WTC11 (cell line): ENCODE measurements around the gene DNMT3A. TPM values are rescaled to one million over a fixed set of nuclear protein-coding genes. Genes with fewer than 3 reads are reported as not detected.

ENCODE experiments used
- ATAC-seq: fragments of 200-7000 bp; cut with Tn5 transposase; 2 replicates; pipeline ENCODE4 v1.10.0; 2021; ENCODE audit warnings: mild to moderate bottlenecking, moderate library complexity
- CTCF ChIA-PET: fragments of 300-600 bp; sonication (Branson Sonifier 250); formaldehyde crosslinking; loops from one replicate; lab custom pipeline; 2021; ENCODE audit warnings: antibody characterized with exemption; lab: Charles Lee
- POLR2A ChIA-PET: fragments of 350-600 bp; sonication (Branson Sonifier 250); formaldehyde crosslinking; loops from one replicate; lab custom pipeline; 2021; ENCODE audit warnings: antibody characterized with exemption; lab: Charles Lee
- DNase-seq: peaks from one replicate; pipeline ENCODE4 v3.0.0; 2021; ENCODE audit warnings: low spot score
- H3K27ac Mint-ChIP-seq: 2 replicates; pipeline ENCODE4 v1.8.0; 2021; ENCODE audit warnings: mixed read lengths
- H3K27me3 Mint-ChIP-seq: 2 replicates; pipeline ENCODE4 v1.8.0; 2021; ENCODE audit warnings: low read depth, mild to moderate bottlenecking, moderate library complexity, mixed read lengths
- H3K36me3 Mint-ChIP-seq: 2 replicates; pipeline ENCODE4 v1.8.0; 2021; ENCODE audit warnings: mixed read lengths
- H3K4me1 Mint-ChIP-seq: 2 replicates; pipeline ENCODE4 v1.8.0; 2022; ENCODE audit warnings: mixed read lengths
- H3K4me3 Mint-ChIP-seq: 2 replicates; pipeline ENCODE4 v1.8.0; 2021; ENCODE audit warnings: mild to moderate bottlenecking, moderate library complexity, mixed read lengths
- H3K9me3 Mint-ChIP-seq: 2 replicates; pipeline ENCODE4 v1.8.0; 2021; ENCODE audit warnings: mixed read lengths
- FOXJ3 ChIP-seq: sonication (generic); formaldehyde crosslinking; IDR thresholded peaks from 2 replicates; pipeline ENCODE4 v1.9.0; 2021; ENCODE audit warnings: missing genetic modification reagents, mild to moderate bottlenecking, borderline replicate concordance
- FOXP1 ChIP-seq: sonication (generic); formaldehyde crosslinking; IDR thresholded peaks from 2 replicates; pipeline ENCODE4 v1.8.0; 2022; ENCODE audit warnings: missing genetic modification reagents, mild to moderate bottlenecking, moderate library complexity, borderline replicate concordance
- GRHL2 ChIP-seq: fragments of 250-450 bp; sonication (Bioruptor Pico); IDR thresholded peaks from 2 replicates; pipeline ENCODE4 v1.8.0; 2022; ENCODE audit warnings: mild to moderate bottlenecking, moderate library complexity; ENCODE audit not compliant: insufficient replicate concordance, severe bottlenecking
- JUN ChIP-seq: sonication (generic); formaldehyde crosslinking; IDR thresholded peaks from 2 replicates; pipeline ENCODE4 v1.8.0; 2023; ENCODE audit warnings: mild to moderate bottlenecking, missing genetic modification reagents
- MYBL2 ChIP-seq: sonication (generic); formaldehyde crosslinking; IDR thresholded peaks from 2 replicates; pipeline ENCODE4 v1.8.1; 2023; ENCODE audit warnings: mild to moderate bottlenecking, moderate library complexity, missing genetic modification reagents
- RELA ChIP-seq: sonication (generic); formaldehyde crosslinking; IDR thresholded peaks from 2 replicates; pipeline ENCODE4 v1.8.1; 2022; ENCODE audit warnings: missing genetic modification reagents, mild to moderate bottlenecking, borderline replicate concordance
- SOX15 ChIP-seq: fragments of 250-450 bp; sonication (Bioruptor Pico); IDR thresholded peaks from 2 replicates; pipeline ENCODE4 v1.9.0; 2021; ENCODE audit warnings: mild to moderate bottlenecking
- total RNA-seq: library from RNA; stranded (reverse); gene quantifications from 3 replicates; pipeline ENCODE4 v1.2.3, GENCODE V29; 2021
- TF ChIP-seq, protein P1 (sequence below): sonication (generic); formaldehyde crosslinking; conservative IDR thresholded peaks from 2 replicates; pipeline ENCODE4 v1.8.1; 2023; ENCODE audit warnings: mild to moderate bottlenecking, low read depth, missing genetic modification reagents, moderate library complexity
- TF ChIP-seq, protein P2 (sequence below): sonication (generic); formaldehyde crosslinking; IDR thresholded peaks from 2 replicates; pipeline ENCODE4 v1.8.0; 2022; ENCODE audit warnings: mild to moderate bottlenecking, missing genetic modification reagents
- TF ChIP-seq, protein P3 (sequence below): fragments of 250-450 bp; sonication (Bioruptor Pico); IDR thresholded peaks from 2 replicates; pipeline ENCODE4 v2.1.2; 2022; ENCODE audit warnings: mild to moderate bottlenecking, moderate library complexity
- TF ChIP-seq, protein P4 (sequence below): sonication (generic); formaldehyde crosslinking; IDR thresholded peaks from 2 replicates; pipeline ENCODE4 v1.8.0; 2022; ENCODE audit warnings: mild to moderate bottlenecking, missing genetic modification reagents

The DNMT3A gene
- total RNA-seq, 1 experiment from 2014 or later: 154 TPM

DNA sequence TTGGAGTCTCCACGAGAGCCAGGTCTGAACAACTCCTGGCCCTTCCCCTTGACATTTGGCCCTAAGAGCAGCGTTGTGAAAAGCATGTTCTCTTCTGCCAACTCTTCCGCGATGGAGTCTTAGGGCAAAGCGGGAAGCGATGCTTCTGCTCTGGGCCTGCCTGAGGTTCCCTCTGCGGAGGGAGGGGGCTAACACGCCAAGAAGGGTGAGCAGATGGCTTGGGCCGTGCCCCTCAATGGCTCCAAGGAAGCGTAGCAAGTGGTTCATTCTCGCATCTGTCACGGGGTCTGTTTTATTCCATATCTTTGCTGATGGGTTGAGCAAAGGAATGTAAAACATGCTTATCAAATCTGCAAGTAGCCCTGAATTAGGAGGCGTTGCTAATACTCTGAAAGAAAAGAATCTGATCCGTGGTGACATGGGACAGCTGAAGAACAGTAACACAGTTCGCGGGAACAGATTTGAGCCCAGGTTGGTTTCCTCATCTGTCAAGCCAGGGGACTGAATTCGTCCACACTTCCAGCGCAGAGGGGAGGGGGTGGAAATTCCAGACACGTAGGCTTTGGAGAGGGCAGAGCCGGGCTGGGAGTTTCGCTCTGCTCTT is 38.0 kb downstream of the DNMT3A start:
- H3K4me1 Mint-ChIP-seq: peaks cover 21% of the 10 kb centered on the region
- TF ChIP-seq FOXJ3 (CRISPR knock-in tag): no peak
- H3K27ac Mint-ChIP-seq: peak overlapping the region; percentile 7; the same call in 1 of the 2 replicates
- peaks cover 5% of the 10 kb centered on the region; the same call in 1 of the 2 replicates for H3K36me3 Mint-ChIP-seq
- ATAC-seq (no peak), DNase-seq (no peak)
- H3K9me3 Mint-ChIP-seq: no peaks in the 10 kb centered on the region
- ChIA-PET POLR2A (interaction anchor here (1.0 to 1.4 kb wide), 2 partner anchors 11 to 27 kb away, joined by 3 to 4 read pairs; no protein-coding TSS in a partner anchor), CTCF (interaction anchor here (0.8 to 2.3 kb wide), 2 partner anchors 35 to 58 kb away, joined by 3 to 8 read pairs; no protein-coding TSS in a partner anchor)
- H3K4me3 Mint-ChIP-seq: no peak overlapping the region
- H3K27me3 Mint-ChIP-seq: no peaks in the 10 kb centered on the region

DNA sequence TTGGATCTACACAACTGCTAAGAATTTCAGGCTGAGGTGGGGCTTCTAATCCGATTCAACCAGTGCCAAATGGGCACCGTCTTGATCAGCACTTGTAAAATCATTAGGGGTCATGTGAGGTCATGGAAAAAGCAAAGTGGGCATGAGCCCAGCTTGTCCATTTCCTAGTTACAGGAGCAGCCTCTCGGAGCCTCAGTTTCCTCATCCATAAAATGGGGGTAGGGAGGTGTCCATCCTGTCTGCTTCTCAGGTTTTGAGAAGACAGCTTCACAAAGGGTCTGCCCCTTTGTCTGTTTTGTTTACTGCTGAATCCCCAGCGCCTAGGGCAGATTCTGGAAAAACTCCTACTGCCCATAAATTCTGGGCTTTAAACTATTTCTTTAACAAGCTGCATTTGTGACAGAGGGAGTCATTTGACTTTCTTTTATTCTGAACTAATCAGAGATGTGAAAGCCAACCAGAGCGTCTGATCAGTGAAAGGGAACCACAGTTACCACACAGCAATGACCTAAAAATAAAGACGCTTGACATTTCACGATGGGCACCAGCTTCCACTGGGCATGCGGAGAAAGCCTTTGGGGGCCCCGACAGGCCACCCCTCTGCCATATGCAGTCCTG is 38.9 kb downstream of the DNMT3A start:
- no peak overlapping the region for H3K4me3 Mint-ChIP-seq
- ChIA-PET CTCF (interaction anchor here (1.1 kb wide), 1 partner anchor 74 kb away, joined by 4 read pairs; no protein-coding TSS in a partner anchor), POLR2A (interaction anchor here (0.8 kb wide), 1 partner anchor 11 kb away, joined by 3 read pairs; no protein-coding TSS in a partner anchor)
- H3K4me1 Mint-ChIP-seq: peaks cover 26% of the 10 kb centered on the region
- H3K27me3 Mint-ChIP-seq: no peaks in the 10 kb centered on the region
- no peak for DNase-seq
- H3K27ac Mint-ChIP-seq: no peak overlapping the region
- ATAC-seq: no peak
- H3K36me3 Mint-ChIP-seq: peaks cover 5% of the 10 kb centered on the region; the same call in 1 of the 2 replicates
- TF ChIP-seq MYBL2 (CRISPR knock-in tag) (no peak), SOX15 (CRISPR knock-in tag) (no peak)
- TF ChIP-seq, all 79 proteins: peak for 0
- no peaks in the 10 kb centered on the region for H3K9me3 Mint-ChIP-seq

DNA sequence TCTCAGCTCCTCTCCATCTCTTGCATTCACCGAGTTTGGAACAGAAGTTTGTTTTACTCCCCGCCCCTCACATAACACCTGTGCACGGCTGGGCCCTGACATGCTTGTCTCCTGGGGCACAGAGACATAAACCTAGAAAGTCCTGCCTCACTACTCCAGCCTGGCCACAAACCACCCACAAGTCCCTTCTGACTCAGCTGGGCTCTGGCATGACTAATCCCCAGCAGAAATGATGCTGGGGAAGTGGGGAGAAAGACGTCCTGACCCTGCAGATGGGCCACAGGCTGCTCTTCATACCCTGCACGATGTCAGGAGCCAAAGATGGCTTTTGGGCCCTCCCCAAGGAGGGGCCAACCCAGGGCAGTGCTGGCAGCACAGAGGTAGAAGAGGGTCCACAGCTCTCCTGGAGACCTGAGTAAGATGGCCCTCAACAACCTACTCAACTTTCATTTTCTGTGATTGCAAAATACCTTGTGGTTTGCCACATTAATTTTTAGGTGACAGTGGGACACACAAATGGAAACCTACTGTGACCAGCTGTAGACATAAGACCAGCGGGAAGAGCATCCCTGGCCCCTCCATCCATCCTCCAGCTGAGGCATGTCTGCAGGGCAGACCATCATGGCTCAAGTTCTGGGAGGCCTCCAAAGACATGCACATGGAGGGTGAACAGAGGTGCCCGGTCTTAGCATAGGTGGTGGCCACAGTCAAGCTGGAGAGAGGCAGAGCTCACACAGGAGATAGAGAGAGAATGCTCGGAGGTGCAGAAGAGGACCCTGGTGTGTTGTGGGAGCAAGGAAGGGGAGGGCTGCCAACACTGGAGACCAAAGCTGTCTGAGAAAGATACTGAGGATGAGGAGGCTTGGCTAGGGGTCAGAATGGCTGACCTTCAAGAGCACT is 40.0 kb downstream of the DNMT3A start:
- H3K36me3 Mint-ChIP-seq: peaks cover 5% of the 10 kb centered on the region; the same call in 1 of the 2 replicates
- H3K27ac Mint-ChIP-seq: no peak overlapping the region; the same call in 1 of the 2 replicates
- H3K4me1 Mint-ChIP-seq: peaks cover 26% of the 10 kb centered on the region
- TF ChIP-seq, protein P1, sequence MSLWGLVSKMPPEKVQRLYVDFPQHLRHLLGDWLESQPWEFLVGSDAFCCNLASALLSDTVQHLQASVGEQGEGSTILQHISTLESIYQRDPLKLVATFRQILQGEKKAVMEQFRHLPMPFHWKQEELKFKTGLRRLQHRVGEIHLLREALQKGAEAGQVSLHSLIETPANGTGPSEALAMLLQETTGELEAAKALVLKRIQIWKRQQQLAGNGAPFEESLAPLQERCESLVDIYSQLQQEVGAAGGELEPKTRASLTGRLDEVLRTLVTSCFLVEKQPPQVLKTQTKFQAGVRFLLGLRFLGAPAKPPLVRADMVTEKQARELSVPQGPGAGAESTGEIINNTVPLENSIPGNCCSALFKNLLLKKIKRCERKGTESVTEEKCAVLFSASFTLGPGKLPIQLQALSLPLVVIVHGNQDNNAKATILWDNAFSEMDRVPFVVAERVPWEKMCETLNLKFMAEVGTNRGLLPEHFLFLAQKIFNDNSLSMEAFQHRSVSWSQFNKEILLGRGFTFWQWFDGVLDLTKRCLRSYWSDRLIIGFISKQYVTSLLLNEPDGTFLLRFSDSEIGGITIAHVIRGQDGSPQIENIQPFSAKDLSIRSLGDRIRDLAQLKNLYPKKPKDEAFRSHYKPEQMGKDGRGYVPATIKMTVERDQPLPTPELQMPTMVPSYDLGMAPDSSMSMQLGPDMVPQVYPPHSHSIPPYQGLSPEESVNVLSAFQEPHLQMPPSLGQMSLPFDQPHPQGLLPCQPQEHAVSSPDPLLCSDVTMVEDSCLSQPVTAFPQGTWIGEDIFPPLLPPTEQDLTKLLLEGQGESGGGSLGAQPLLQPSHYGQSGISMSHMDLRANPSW (CRISPR knock-in tag): no peak
- TF ChIP-seq FOXP1 (CRISPR knock-in tag): no peak
- TF ChIP-seq, protein P2, sequence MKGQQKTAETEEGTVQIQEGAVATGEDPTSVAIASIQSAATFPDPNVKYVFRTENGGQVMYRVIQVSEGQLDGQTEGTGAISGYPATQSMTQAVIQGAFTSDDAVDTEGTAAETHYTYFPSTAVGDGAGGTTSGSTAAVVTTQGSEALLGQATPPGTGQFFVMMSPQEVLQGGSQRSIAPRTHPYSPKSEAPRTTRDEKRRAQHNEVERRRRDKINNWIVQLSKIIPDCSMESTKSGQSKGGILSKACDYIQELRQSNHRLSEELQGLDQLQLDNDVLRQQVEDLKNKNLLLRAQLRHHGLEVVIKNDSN (CRISPR knock-in tag): no peak
- TF ChIP-seq, protein P3, sequence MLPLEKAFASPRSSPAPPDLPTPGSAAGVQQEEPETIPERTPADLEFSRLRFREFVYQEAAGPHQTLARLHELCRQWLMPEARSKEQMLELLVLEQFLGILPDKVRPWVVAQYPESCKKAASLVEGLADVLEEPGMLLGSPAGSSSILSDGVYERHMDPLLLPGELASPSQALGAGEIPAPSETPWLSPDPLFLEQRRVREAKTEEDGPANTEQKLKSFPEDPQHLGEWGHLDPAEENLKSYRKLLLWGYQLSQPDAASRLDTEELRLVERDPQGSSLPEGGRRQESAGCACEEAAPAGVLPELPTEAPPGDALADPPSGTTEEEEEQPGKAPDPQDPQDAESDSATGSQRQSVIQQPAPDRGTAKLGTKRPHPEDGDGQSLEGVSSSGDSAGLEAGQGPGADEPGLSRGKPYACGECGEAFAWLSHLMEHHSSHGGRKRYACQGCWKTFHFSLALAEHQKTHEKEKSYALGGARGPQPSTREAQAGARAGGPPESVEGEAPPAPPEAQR (CRISPR knock-in tag): no peak
- TF ChIP-seq GRHL2 (CRISPR knock-in tag): no peak
- TF ChIP-seq, protein P4, sequence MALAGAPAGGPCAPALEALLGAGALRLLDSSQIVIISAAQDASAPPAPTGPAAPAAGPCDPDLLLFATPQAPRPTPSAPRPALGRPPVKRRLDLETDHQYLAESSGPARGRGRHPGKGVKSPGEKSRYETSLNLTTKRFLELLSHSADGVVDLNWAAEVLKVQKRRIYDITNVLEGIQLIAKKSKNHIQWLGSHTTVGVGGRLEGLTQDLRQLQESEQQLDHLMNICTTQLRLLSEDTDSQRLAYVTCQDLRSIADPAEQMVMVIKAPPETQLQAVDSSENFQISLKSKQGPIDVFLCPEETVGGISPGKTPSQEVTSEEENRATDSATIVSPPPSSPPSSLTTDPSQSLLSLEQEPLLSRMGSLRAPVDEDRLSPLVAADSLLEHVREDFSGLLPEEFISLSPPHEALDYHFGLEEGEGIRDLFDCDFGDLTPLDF (CRISPR knock-in tag): no peak
- no peak for TF ChIP-seq JUN
- TF ChIP-seq RELA (CRISPR knock-in tag): no peak
- ATAC-seq (no peak), DNase-seq (no peak)
- ChIA-PET POLR2A (interaction anchor here (0.8 kb wide), 1 partner anchor 13 kb away, joined by 3 read pairs; no protein-coding TSS in a partner anchor), CTCF (interaction anchor here (1.1 kb wide), 1 partner anchor 73 kb away, joined by 4 read pairs; no protein-coding TSS in a partner anchor)
- H3K9me3 Mint-ChIP-seq: no peaks in the 10 kb centered on the region
- H3K4me3 Mint-ChIP-seq: no peak overlapping the region
- H3K27me3 Mint-ChIP-seq: no peaks in the 10 kb centered on the region
